H1 (cell line): ENCODE measurements around the gene HOXD12. TPM values are rescaled to one million over a fixed set of nuclear protein-coding genes. Genes with fewer than 3 reads are reported as not detected.

Experiments
- CTCF ChIA-PET: fragments of 300-600 bp; sonication (Branson Sonifier 250); formaldehyde crosslinking; loops from one replicate; lab custom pipeline; 2021; ENCODE audit not compliant: partially characterized antibody; lab: Charles Lee
- POLR2A ChIA-PET: fragments of 300-600 bp; sonication (Branson Sonifier 250); formaldehyde crosslinking; loops from one replicate; lab custom pipeline; 2021; ENCODE audit warnings: inconsistent platforms; ENCODE audit not compliant: partially characterized antibody; lab: Charles Lee
- DNase-seq, 2 experiments: peaks; one replicate each; pipeline versions ENCODE4 v3.0.0 to v3.0.0-alpha.2; 2010 to 2022; ENCODE audit warnings: low spot score in 2 of 2, low read depth in 1 of 2, mixed read lengths in 1 of 2
- FAIRE-seq: peaks from 2 replicates; lab custom pipeline; 2011; peaks lifted over from hg19 to GRCh38; lab: Jason Lieb, UNC
- H2AFZ ChIP-seq: 2 replicates; pipeline ENCODE4 v1.8.1; 2012; ENCODE audit warnings: low read length, inconsistent platforms
- H2AK5ac ChIP-seq: 2 replicates; pipeline ENCODE4 v1.6.1; 2013; ENCODE audit warnings: low read depth, low read length
- H2BK120ac ChIP-seq: replicated peaks from 2 replicates; pipeline ENCODE3; 2013; ENCODE audit warnings: low read depth, low read length, inconsistent platforms
- H2BK12ac ChIP-seq: 2 replicates; pipeline ENCODE4 v1.6.1; 2013; ENCODE audit warnings: low read depth, low read length
- H2BK15ac ChIP-seq: 2 replicates; pipeline ENCODE4 v1.6.1; 2013; ENCODE audit warnings: low read length
- H2BK20ac ChIP-seq: 2 replicates; pipeline ENCODE4 v1.6.1; 2013; ENCODE audit warnings: low read length
- H2BK5ac ChIP-seq: 2 replicates; pipeline ENCODE4 v1.6.1; 2013; ENCODE audit warnings: low read depth, low read length
- H3K14ac ChIP-seq: 2 replicates; pipeline ENCODE4 v1.6.1; 2013; ENCODE audit warnings: inconsistent platforms; ENCODE audit not compliant: insufficient read length
- H3K18ac ChIP-seq: 2 replicates; pipeline ENCODE4 v1.6.1; 2013; ENCODE audit warnings: low read length; ENCODE audit errors: extremely low read depth
- H3K23ac ChIP-seq: 2 replicates; pipeline ENCODE4 v1.6.1; 2013; ENCODE audit warnings: inconsistent platforms; ENCODE audit not compliant: insufficient read length
- H3K23me2 ChIP-seq: 2 replicates; pipeline ENCODE4 v1.6.1; 2013; ENCODE audit warnings: low read depth, low read length
- H3K27ac ChIP-seq: 2 replicates; pipeline ENCODE4 v1.6.1; 2011; ENCODE audit warnings: low read depth, low read length, inconsistent platforms
- H3K27me3 ChIP-seq, 4 experiments: replicated peaks in 1 of 4; 1 replicate in 1 of 4; 2 replicates in 3 of 4; pipeline versions ENCODE4 v1.6.1 to v1.8.1; 2011 to 2013; ENCODE audit warnings: low read length in 3 of 4, mild to moderate bottlenecking in 3 of 4, inconsistent platforms in 2 of 4, mixed read lengths in 2 of 4, moderate library complexity in 1 of 4; ENCODE audit not compliant: control insufficient read depth in 3 of 4, insufficient read depth in 3 of 4; ENCODE audit errors: extremely low read depth in 1 of 4
- H3K36me3 ChIP-seq, 4 experiments: 2 replicates each; pipeline versions ENCODE4 v1.6.1 to v1.8.1; 2011 to 2013; ENCODE audit warnings: mild to moderate bottlenecking in 4 of 4, low read length in 3 of 4, moderate library complexity in 2 of 4, control low read depth in 1 of 4, inconsistent platforms in 1 of 4; ENCODE audit not compliant: insufficient read depth in 4 of 4, control insufficient read depth in 2 of 4
- H3K4ac ChIP-seq: replicated peaks from 2 replicates; pipeline ENCODE3; 2013; ENCODE audit warnings: low read length, low read depth, mixed read lengths, inconsistent platforms; ENCODE audit not compliant: insufficient read length
- H3K4me1 ChIP-seq, 4 experiments: replicated peaks in 1 of 4; 1 replicate in 1 of 4; 2 replicates in 3 of 4; pipeline versions ENCODE4 v1.6.1 to v1.8.1; 2011 to 2013; ENCODE audit warnings: low read length in 3 of 4, inconsistent platforms in 2 of 4, mixed read lengths in 1 of 4; ENCODE audit not compliant: insufficient read depth in 4 of 4, control insufficient read depth in 3 of 4
- H3K4me2 ChIP-seq, 2 experiments: 2 replicates each; pipeline versions ENCODE4 v1.6.1 to v1.8.1; 2011 to 2013; ENCODE audit warnings: low read depth in 2 of 2, low read length in 2 of 2, control low read depth in 1 of 2, inconsistent platforms in 1 of 2, mild to moderate bottlenecking in 1 of 2; ENCODE audit not compliant: insufficient read depth in 1 of 2
- H3K4me3 ChIP-seq, 4 experiments: fragments of 200-600, 300-600 bp in 1 of 4; sonication (generic), shearing (Covaris generic), sonication (Bioruptor Twin) in 1 of 4; 2 replicates each; pipeline versions ENCODE4 v1.5.1 to v1.8.1; 2011 to 2016; ENCODE audit warnings: low read length in 4 of 4, low read depth in 3 of 4, control low read depth in 2 of 4, inconsistent platforms in 2 of 4, mild to moderate bottlenecking in 2 of 4, mixed read lengths in 1 of 4, moderate library complexity in 1 of 4; ENCODE audit not compliant: insufficient read depth in 2 of 4; ENCODE audit errors: extremely low read depth in 1 of 4
- H3K56ac ChIP-seq: replicated peaks from 2 replicates; pipeline ENCODE3; 2013; ENCODE audit warnings: low read depth, mild to moderate bottlenecking, mixed read lengths, low read length, inconsistent platforms; ENCODE audit not compliant: insufficient read length
- H3K79me1 ChIP-seq: 2 replicates; pipeline ENCODE4 v1.6.1; 2013; ENCODE audit warnings: low read depth, low read length, control low read depth
- H3K79me2 ChIP-seq, 2 experiments: 2 replicates each; pipeline versions ENCODE4 v1.6.1 to v1.8.1; 2012 to 2013; ENCODE audit warnings: low read length in 2 of 2, mild to moderate bottlenecking in 2 of 2, inconsistent platforms in 1 of 2; ENCODE audit not compliant: insufficient read depth in 2 of 2, control insufficient read depth in 1 of 2
- H3K9ac ChIP-seq, 4 experiments: replicated peaks in 1 of 4; 1 replicate in 1 of 4; 2 replicates in 3 of 4; pipeline versions ENCODE4 v1.6.1 to v1.8.1; 2011 to 2013; ENCODE audit warnings: low read depth in 3 of 4, low read length in 3 of 4, control low read depth in 2 of 4, mild to moderate bottlenecking in 2 of 4, moderate library complexity in 2 of 4, inconsistent platforms in 1 of 4; ENCODE audit errors: extremely low read depth in 1 of 4
- H3K9me3 ChIP-seq, 2 experiments: 2 replicates each; pipeline versions ENCODE4 v1.6.1 to v1.8.1; 2012 to 2013; ENCODE audit warnings: mild to moderate bottlenecking in 2 of 2, moderate library complexity in 2 of 2, control low read depth in 1 of 2, inconsistent platforms in 1 of 2, low read depth in 1 of 2, low read length in 1 of 2, mixed read lengths in 1 of 2; ENCODE audit not compliant: insufficient read depth in 2 of 2
- H4K20me1 ChIP-seq, 2 experiments: replicated peaks in 1 of 2; 2 replicates each; pipeline versions ENCODE3 to v1.8.1; 2011 to 2013; ENCODE audit warnings: inconsistent platforms in 2 of 2, low read length in 2 of 2, mild to moderate bottlenecking in 1 of 2; ENCODE audit not compliant: insufficient read depth in 2 of 2, control insufficient read depth in 1 of 2
- H4K5ac ChIP-seq: 2 replicates; pipeline ENCODE4 v1.6.1; 2013; ENCODE audit warnings: low read length, low read depth, mixed read lengths, inconsistent platforms; ENCODE audit not compliant: insufficient read length
- H4K8ac ChIP-seq: 2 replicates; pipeline ENCODE4 v1.8.0; 2013; ENCODE audit warnings: mild to moderate bottlenecking, moderate library complexity, low read length, inconsistent platforms; ENCODE audit not compliant: insufficient read depth; ENCODE audit errors: extremely low read depth
- H4K91ac ChIP-seq: replicated peaks from 2 replicates; pipeline ENCODE3; 2013; ENCODE audit warnings: low read length, mixed read lengths, inconsistent platforms; ENCODE audit not compliant: insufficient read length
- HDAC2 ChIP-seq, 2 experiments: fragments of 300-600 bp in 1 of 2; sonication (generic) in 1 of 2; IDR thresholded peaks; 2 replicates each; pipeline ENCODE4 v1.6.1; 2011 to 2012; ENCODE audit warnings: low read depth in 2 of 2, low read length in 2 of 2, mild to moderate bottlenecking in 2 of 2, moderate library complexity in 2 of 2, borderline replicate concordance in 1 of 2, inconsistent platforms in 1 of 2
- POLR2A ChIP-seq, 2 experiments: IDR thresholded peaks; 1 replicate in 1 of 2; 2 replicates in 1 of 2; pipeline ENCODE4 v1.6.1; 2011; ENCODE audit warnings: low read depth in 2 of 2, low read length in 2 of 2, mild to moderate bottlenecking in 2 of 2; ENCODE audit errors: control extremely low read depth in 1 of 2
- RNF2 ChIP-seq: fragments of 200-900, 300-1000 bp; sonication (generic); IDR thresholded peaks from 2 replicates; pipeline ENCODE4 v1.7.1; 2016; ENCODE audit warnings: borderline replicate concordance, low read depth, mild to moderate bottlenecking, antibody characterized with exemption, low read length; ENCODE audit not compliant: poor library complexity, severe bottlenecking; ENCODE audit errors: missing control alignments
- SP1 ChIP-seq: IDR thresholded peaks from 2 replicates; pipeline ENCODE4 v1.6.1; 2011; ENCODE audit warnings: low read depth, low read length
- SP2 ChIP-seq: IDR thresholded peaks from 2 replicates; pipeline ENCODE4 v1.6.1; 2012; ENCODE audit warnings: mild to moderate bottlenecking, low read length, inconsistent platforms
- TCF12 ChIP-seq: IDR thresholded peaks from 2 replicates; pipeline ENCODE4 v1.6.1; 2011; ENCODE audit warnings: low read depth, mild to moderate bottlenecking, low read length
- WGBS, 2 experiments: shearing (Covaris generic) in 1 of 2; methylation state at CpG; one replicate each; pipeline versions ENCODE4 v1.1.6 to v1.1.7; 2013 to 2015; ENCODE audit warnings: low lambda C conversion rate in 2 of 2, mixed read lengths in 2 of 2, inconsistent platforms in 1 of 2, low coverage in 1 of 2, missing lambda C conversion rate in 1 of 2; ENCODE audit not compliant: insufficient replicate concordance in 2 of 2, insufficient coverage in 1 of 2, insufficient read length in 1 of 2; ENCODE audit errors: extremely low coverage in 1 of 2, missing lambda C conversion rate in 1 of 2; 5-methylcytosine and 5-hydroxymethylcytosine counted together
- polyA plus RNA-seq, 7 experiments: library from polyadenylated mRNA; depleted of rRNA in 3 of 7; stranded (reverse) in 5 of 7; unstranded in 2 of 7; fragments of >200 nt in 5 of 7; fragments of 200-250 nt in 2 of 7; gene quantifications; 1 replicate in 5 of 7; 2 replicates in 1 of 7; 4 replicates in 1 of 7; pipeline versions ENCODE4 v1.2.1 to v1.2.3, GENCODE V29; 2011 to 2013; ENCODE audit warnings: missing spikeins in 2 of 7, mixed read lengths in 2 of 7
- total RNA-seq: library from RNA; stranded (reverse); fragmentation: NEBNext Ultra II Directional; extraction: Animal tissue kit (Norgen Biotek cat#: 25700); gene quantifications from 2 replicates; pipeline ENCODE4 v1.2.1, GENCODE V29; 2021
- TF ChIP-seq, protein P1 (sequence below), 3 experiments: IDR thresholded peaks; 1 replicate in 2 of 3; 2 replicates in 1 of 3; pipeline versions ENCODE4 v1.5.1 to v1.6.1; 2011; ENCODE audit warnings: low read length in 3 of 3, mild to moderate bottlenecking in 3 of 3, inconsistent platforms in 2 of 3, low read depth in 1 of 3, moderate library complexity in 1 of 3; ENCODE audit not compliant: insufficient read depth in 1 of 3; ENCODE audit errors: control extremely low read depth in 1 of 3

HOXD12 gene
- total and polyA plus RNA-seq, 2 of the 8 experiments (the other 6 are each of a cell fraction or from before 2014, with no cell fraction given): not detected

GRCh38 chr2:176085861-176086771, 13.5 kb upstream of the HOXD12 start:
- no peak overlapping the region for H3K4ac ChIP-seq
- WGBS, 2 experiments: 4% methylated on average over 45 of the region's 46 CpGs; no CpG with 5 or more reads in 1 of the 2 experiments
- no peak overlapping the region for H3K56ac ChIP-seq
- peak overlapping the region in 3 of 4 experiments; percentile 1 to 52 (median 14); a peak in 4 of 8 replicates for H3K4me3 ChIP-seq
- H2BK15ac ChIP-seq: no peak overlapping the region
- H4K8ac ChIP-seq: peak overlapping the region; percentile 18; the same call in 1 of the 2 replicates
- no peak overlapping the region for H4K5ac ChIP-seq
- no peak overlapping the region for H4K91ac ChIP-seq
- peaks cover 0 to 7% (median 0%) of the 10 kb centered on the region in 4 experiments; a peak in 1 of 8 replicates for H3K36me3 ChIP-seq
- no peak overlapping the region for H2BK120ac ChIP-seq
- no peaks in the 10 kb centered on the region for H3K79me2 ChIP-seq
- H3K27ac ChIP-seq: no peak overlapping the region
- no peak overlapping the region for H3K23ac ChIP-seq
- POLR2A ChIA-PET: interaction anchor here (1.7 kb wide), 1 partner anchor 10 kb away, joined by 8 read pairs; no protein-coding TSS in a partner anchor
- peaks cover 2% of the 10 kb centered on the region; the same call in 1 of the 2 replicates for H3K23me2 ChIP-seq
- no peak overlapping the region for H2BK12ac ChIP-seq
- H4K20me1 ChIP-seq: peaks cover 15 to 35% of the 10 kb centered on the region in 2 experiments
- H3K9me3 ChIP-seq: no peaks in the 10 kb centered on the region
- H3K27me3 ChIP-seq: peaks cover 97 to 100% (median 100%) of the 10 kb centered on the region in 4 experiments
- no peak overlapping the region for H3K18ac ChIP-seq
- H3K14ac ChIP-seq: no peak overlapping the region
- H2AFZ ChIP-seq: no peak overlapping the region
- no peak overlapping the region for H2AK5ac ChIP-seq
- H3K9ac ChIP-seq: no peak overlapping the region
- H2BK20ac ChIP-seq: no peak overlapping the region
- DNase-seq (peak in 1 of 2 experiments; percentile 73), FAIRE-seq (no peak)
- CTCF ChIA-PET: interaction anchor here (0.7 to 7.8 kb wide), 25 partner anchors 10 to 833 kb away, joined by 3 to 130 read pairs (median 3); partner anchors contain the start of gene HOXD12
- H3K79me1 ChIP-seq: no peaks in the 10 kb centered on the region
- H3K4me1 ChIP-seq: peaks cover 0 to 19% (median 8%) of the 10 kb centered on the region in 4 experiments; a peak in 5 of 7 replicates
- H2BK5ac ChIP-seq: no peak overlapping the region
- H3K4me2 ChIP-seq: peak overlapping the region; percentile 4 to 69
- TF ChIP-seq TCF12 (0 out of 2 replicates have a peak, but pooled peaks have one; percentile 5), POLR2A (IDR thresholded peaks at IDR 0.05; ENCODE audit: control extremely low read depth in 1 of 2, low read depth in 2 of 2, low read length in 2 of 2) (no peak), RNF2 (peak; percentile 43), SP2 (no peak), SP1 (0 out of 2 replicates have a peak, but pooled peaks have one; percentile 10), HDAC2 (IDR thresholded peaks at IDR 0.05; ENCODE audit: borderline replicate concordance in 1 of 2, low read depth in 2 of 2, low read length in 2 of 2) (peak; percentile 13 to 71; a peak in 1 of 4 replicates)
- TF ChIP-seq, protein P1, sequence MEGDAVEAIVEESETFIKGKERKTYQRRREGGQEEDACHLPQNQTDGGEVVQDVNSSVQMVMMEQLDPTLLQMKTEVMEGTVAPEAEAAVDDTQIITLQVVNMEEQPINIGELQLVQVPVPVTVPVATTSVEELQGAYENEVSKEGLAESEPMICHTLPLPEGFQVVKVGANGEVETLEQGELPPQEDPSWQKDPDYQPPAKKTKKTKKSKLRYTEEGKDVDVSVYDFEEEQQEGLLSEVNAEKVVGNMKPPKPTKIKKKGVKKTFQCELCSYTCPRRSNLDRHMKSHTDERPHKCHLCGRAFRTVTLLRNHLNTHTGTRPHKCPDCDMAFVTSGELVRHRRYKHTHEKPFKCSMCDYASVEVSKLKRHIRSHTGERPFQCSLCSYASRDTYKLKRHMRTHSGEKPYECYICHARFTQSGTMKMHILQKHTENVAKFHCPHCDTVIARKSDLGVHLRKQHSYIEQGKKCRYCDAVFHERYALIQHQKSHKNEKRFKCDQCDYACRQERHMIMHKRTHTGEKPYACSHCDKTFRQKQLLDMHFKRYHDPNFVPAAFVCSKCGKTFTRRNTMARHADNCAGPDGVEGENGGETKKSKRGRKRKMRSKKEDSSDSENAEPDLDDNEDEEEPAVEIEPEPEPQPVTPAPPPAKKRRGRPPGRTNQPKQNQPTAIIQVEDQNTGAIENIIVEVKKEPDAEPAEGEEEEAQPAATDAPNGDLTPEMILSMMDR (IDR thresholded peaks at IDR 0.05; ENCODE audit: control extremely low read depth in 1 of 3, insufficient read depth in 1 of 3, low read depth in 1 of 3, low read length in 3 of 3): peak in 2 of 3 experiments; percentile 54 to 64; a peak in 3 of 4 replicates
